GM10248 (cell line): ENCODE measurements around the gene CHAD.
"Not testable (repeated sequence)": the region's sequence is repeated elsewhere in the genome, so short reads cannot be mapped to it uniquely, and the experiment has no call there.

Experiments used
- CTCF ChIA-PET: fragments of 300-600 bp; sonication (Branson Sonifier 250); formaldehyde crosslinking; extraction: SDS; loops from one replicate; lab custom pipeline; 2021; ENCODE audit warnings: antibody characterized with exemption; lab: Yijun Ruan, JAX
- POLR2A ChIA-PET: fragments of 350-650 bp; sonication (Branson Sonifier 250); formaldehyde crosslinking; extraction: SDS; loops from one replicate; lab custom pipeline; 2020; ENCODE audit warnings: antibody characterized with exemption; lab: Yijun Ruan, JAX
- DNase-seq: peaks from one replicate; pipeline ENCODE4 v3.0.0; 2012; ENCODE audit errors: extremely low spot score
- TF ChIP-seq, protein P1 (sequence below): IDR thresholded peaks from 2 replicates; pipeline ENCODE4 v1.5.1; 2012; ENCODE audit warnings: mild to moderate bottlenecking, low read depth; ENCODE audit errors: extremely low read depth, missing control alignments, control extremely low read depth

The CHAD gene

DNA sequence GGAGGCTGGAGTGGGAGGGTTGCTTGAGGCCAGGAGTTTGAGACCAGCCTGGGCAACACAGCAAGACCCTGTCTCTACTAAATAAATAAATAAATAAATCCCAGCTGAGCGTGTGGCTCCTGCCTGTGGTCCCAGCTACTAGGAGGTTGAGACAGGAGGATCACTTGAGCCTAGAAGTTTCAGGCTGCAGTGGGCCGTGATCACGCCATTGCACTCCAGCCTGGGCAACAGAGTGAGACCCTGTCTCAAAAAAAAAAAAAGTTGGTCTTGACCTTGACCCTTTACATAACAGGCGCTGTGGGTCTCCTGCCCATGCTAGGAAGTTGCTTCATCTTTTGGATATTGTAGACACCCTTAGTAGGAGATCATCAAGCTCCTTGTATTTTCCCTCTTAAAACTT lies 31.3 kb downstream of the CHAD start:
- ChIA-PET CTCF (interaction anchor here (1.5 to 1.6 kb wide), 2 partner anchors 8 to 10 kb away, joined by 3 to 4 read pairs; no protein-coding TSS in a partner anchor), POLR2A (no interaction called here)
- TF ChIP-seq, protein P1, sequence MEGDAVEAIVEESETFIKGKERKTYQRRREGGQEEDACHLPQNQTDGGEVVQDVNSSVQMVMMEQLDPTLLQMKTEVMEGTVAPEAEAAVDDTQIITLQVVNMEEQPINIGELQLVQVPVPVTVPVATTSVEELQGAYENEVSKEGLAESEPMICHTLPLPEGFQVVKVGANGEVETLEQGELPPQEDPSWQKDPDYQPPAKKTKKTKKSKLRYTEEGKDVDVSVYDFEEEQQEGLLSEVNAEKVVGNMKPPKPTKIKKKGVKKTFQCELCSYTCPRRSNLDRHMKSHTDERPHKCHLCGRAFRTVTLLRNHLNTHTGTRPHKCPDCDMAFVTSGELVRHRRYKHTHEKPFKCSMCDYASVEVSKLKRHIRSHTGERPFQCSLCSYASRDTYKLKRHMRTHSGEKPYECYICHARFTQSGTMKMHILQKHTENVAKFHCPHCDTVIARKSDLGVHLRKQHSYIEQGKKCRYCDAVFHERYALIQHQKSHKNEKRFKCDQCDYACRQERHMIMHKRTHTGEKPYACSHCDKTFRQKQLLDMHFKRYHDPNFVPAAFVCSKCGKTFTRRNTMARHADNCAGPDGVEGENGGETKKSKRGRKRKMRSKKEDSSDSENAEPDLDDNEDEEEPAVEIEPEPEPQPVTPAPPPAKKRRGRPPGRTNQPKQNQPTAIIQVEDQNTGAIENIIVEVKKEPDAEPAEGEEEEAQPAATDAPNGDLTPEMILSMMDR = no peak
- DNase-seq = no peak

DNA sequence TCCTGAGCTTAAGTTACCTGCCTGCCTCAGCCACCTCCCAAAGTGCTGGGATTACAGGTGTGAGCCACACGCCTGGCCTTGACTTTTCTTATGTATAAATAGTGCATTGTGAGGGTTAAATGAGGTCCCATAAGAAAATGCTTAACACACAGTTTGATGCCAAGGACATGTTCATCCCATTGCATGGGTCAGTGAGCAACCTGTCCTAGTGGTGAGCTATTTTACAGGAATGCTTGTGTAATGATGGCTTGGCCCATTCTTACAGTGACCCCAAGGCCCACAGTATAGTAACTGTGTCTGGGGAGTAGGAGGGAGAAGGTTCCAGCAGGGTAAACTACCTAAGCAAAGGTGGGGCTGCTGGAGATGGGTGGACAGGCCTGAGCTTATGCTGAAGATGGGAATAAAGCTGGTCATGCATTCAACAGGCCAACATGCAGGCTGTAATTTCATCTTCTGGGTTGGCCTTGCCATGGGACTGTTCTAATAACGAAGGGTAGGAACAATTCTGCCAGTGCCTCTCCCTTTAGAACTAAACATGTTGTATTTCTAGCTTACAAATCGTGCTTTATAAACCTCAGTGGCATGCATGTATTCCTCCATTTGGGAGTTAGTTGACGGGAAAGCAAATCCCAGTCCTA lies 36.4 kb downstream of the CHAD start:
- TF ChIP-seq, protein P1 = no peak
- ChIA-PET CTCF (interaction anchor here (2.3 to 3.7 kb wide), 2 partner anchors 11 to 34 kb away, joined by 6 to 31 read pairs; partner anchors contain the start of gene LRRC59), POLR2A (no interaction called here)
- DNase-seq = no peak

DNA sequence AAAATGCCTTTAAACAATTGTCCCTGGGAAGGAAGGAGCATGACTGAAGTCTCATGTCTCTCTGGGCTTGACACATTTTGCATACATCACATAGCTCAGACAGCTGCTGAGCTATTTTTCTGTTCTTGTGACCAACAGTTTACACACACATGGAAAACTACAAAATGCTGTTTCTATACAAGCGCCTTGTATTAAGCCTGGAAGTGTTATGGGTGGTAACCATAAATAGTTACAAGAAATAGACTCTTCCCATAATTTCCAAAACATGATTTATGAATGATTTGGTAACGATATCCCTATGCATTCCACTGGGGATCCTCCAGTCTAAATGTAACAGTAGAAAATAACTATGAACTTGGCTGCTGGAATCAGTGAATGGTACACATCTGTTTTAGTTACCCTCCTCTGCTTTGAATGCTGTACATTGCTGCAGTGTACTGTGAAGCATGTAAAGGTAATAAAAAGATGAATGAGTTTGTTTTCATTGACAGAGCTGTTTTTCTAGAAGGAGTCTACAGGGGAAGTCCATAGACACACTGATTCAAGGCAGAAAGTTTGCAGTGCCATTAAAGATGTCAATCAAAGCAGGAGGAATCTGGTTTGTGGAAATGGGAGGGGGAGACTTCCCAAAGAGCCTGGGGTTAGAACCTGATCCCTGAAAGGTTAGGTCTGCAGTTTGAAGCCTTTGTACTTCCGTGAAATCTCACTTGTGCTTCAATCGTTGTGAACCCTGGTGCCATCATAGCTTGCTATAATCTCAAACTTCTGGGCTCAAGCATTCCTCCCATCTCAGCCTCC lies 37.7 kb downstream of the CHAD start:
- CTCF ChIA-PET = interaction anchor here (3.7 kb wide), 1 partner anchor 33 kb away, joined by 31 read pairs; the partner anchor contains the start of gene LRRC59
- TF ChIP-seq, protein P1 = no peak

DNA sequence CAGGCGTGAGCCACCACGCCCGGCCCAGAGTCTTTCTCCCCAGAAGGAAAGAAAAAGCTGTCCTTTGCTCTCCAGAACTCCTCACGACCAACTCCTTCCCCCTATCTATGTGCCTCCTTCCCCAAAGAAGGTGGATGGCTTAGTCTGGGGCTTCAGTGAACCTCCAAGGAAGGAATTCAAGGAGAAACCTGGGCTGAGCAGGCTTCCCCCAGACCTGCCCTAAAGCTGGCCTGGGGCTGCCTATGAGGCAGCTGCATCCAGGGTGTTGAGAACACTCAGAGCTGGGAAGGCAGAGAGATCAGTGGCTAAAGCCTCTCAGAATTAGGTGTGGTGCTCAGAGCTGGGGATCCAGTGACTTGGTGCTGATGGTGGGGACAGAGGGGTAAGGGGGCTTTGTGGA lies 38.9 kb downstream of the CHAD start:
- TF ChIP-seq, protein P1 = no peak
- ChIA-PET POLR2A (no interaction called here), CTCF (interaction anchor here (1.4 to 3.7 kb wide), 4 partner anchors 8 to 68 kb away, joined by 3 to 31 read pairs (median 4); partner anchors contain the start of gene LRRC59)
- no peak for DNase-seq

More for the DNA sequence above, 37.7 kb downstream of the CHAD start:
- no peak for DNase-seq
- POLR2A ChIA-PET = no interaction called here

DNA sequence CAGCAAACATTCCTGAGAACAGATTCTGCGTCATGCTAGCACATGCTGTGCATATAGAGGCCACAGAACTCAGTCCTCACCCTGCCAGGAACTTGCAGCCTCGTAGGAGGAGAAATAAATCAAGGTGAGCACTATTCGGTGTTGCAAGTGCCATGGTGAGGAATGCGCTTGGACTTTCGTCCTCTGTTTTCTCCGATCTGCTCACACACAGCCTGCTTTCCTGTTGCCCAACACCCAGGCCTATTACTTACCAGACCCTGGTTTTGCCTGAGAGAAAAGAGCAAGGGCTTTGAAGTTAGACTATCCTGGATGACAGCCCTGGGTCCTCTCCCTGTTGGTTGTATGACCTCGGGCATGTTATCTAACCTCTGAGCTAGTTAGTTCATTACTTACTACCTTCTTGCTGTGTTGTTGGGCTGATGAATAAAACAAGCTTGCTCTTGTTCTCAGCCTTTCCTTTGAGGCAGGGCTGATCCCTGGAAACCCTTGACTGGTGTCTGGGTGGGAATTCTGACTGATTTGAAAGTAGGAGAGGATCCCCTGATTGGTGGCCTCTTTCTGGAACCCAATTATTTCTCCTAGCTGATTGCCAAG lies 39.8 kb downstream of the CHAD start:
- no peak for DNase-seq
- TF ChIP-seq, protein P1 = no peak
- ChIA-PET CTCF (interaction anchor here (0.7 to 1.4 kb wide), 5 partner anchors 9 to 67 kb away, joined by 3 to 4 read pairs (median 3); no protein-coding TSS in a partner anchor), POLR2A (interaction anchor here (0.7 kb wide), 1 partner anchor 187 kb away, joined by 3 read pairs; no protein-coding TSS in a partner anchor)

DNA sequence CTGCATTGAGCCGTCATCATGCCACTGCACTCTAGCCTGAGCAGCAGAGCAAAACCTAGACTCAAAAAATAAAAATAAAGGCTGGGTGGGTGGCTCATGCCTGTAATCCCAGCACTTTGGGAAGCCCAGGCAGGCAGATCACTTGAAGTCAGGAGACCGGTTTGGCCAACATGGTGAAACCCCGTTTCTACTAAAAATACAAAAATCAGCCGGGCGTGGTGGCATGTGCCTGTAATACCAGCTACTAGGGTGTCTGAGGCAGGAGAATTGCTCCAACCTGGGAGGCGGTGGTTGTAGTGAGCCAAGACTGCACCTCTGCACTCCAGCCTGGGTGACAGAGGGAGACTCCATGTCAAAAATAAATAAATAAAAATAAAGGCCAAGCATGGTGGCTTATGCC lies 40.6 kb downstream of the CHAD start:
- CTCF ChIA-PET = interaction anchor here (1.5 kb wide), 1 partner anchor 10 kb away, joined by 3 read pairs; no protein-coding TSS in a partner anchor

More for the DNA sequence above, 40.6 kb downstream of the CHAD start:
- POLR2A ChIA-PET = interaction anchor here (0.7 kb wide), 1 partner anchor 188 kb away, joined by 3 read pairs; no protein-coding TSS in a partner anchor
- not testable (repeated sequence) for DNase-seq
